GM23338 (cell line): ENCODE results near the gene MEOX2. TPM values are rescaled to one million over a fixed set of nuclear protein-coding genes. Genes with fewer than 3 reads are reported as not detected.
A peak's percentile ranks its signal among the peaks of the same experiment; 100 is the strongest.

Experiments used
- ATAC-seq: fragments of 200-7000 bp; cut with Tn5 transposase; 3 replicates; pipeline ENCODE4 v1.9.1; 2020
- DNase-seq: peaks from one replicate; pipeline ENCODE4 v3.0.0-alpha.2; 2015; ENCODE audit warnings: low spot score
- H2AFZ ChIP-seq: fragments of 200-600 bp; sonication (generic); 2 replicates; pipeline ENCODE4 v1.8.0; 2016; ENCODE audit warnings: antibody characterized with exemption, mild to moderate bottlenecking, moderate library complexity
- H3F3A ChIP-seq: fragments of 200-600 bp; sonication (generic); replicated peaks from 2 replicates; pipeline ENCODE4 v1.8.0; 2017; ENCODE audit warnings: antibody characterized with exemption, mixed run types, low read depth
- H3K27ac ChIP-seq: fragments of 200-600 bp; sonication (generic); 2 replicates; pipeline ENCODE4 v1.6.1; 2016; ENCODE audit warnings: low read depth
- H3K27me3 ChIP-seq: fragments of 200-600 bp; sonication (generic); 2 replicates; pipeline ENCODE4 v1.8.0; 2016; ENCODE audit warnings: mild to moderate bottlenecking, mixed run types, moderate library complexity; ENCODE audit not compliant: insufficient read depth
- H3K36me3 ChIP-seq: fragments of 200-600 bp; sonication (generic); 2 replicates; pipeline ENCODE4 v1.8.0; 2016; ENCODE audit warnings: mild to moderate bottlenecking; ENCODE audit not compliant: insufficient read depth
- H3K4me1 ChIP-seq: fragments of 200-600 bp; sonication (generic); 2 replicates; pipeline ENCODE4 v1.8.0; 2016; ENCODE audit warnings: mild to moderate bottlenecking, moderate library complexity; ENCODE audit not compliant: insufficient read depth
- H3K4me2 ChIP-seq: fragments of 200-600 bp; sonication (generic); 2 replicates; pipeline ENCODE4 v1.7.1; 2017; ENCODE audit warnings: mixed run types
- H3K4me3 ChIP-seq: fragments of 200-600 bp; sonication (generic); 2 replicates; pipeline ENCODE4 v1.6.1; 2016; ENCODE audit warnings: mixed run types
- H3K79me2 ChIP-seq: fragments of 200-600 bp; sonication (generic); replicated peaks from 2 replicates; pipeline ENCODE4 v1.8.0; 2017; ENCODE audit warnings: mild to moderate bottlenecking; ENCODE audit not compliant: insufficient read depth
- H3K9me2 ChIP-seq: fragments of 200-600 bp; sonication (generic); 2 replicates; pipeline ENCODE4 v1.8.0; 2017; ENCODE audit not compliant: insufficient read depth
- H4K20me1 ChIP-seq: fragments of 200-600 bp; sonication (generic); replicated peaks from 2 replicates; pipeline ENCODE4 v1.8.0; 2017; ENCODE audit warnings: mild to moderate bottlenecking; ENCODE audit not compliant: insufficient read depth
- H3K27ac Mint-ChIP-seq: 2 replicates; pipeline ENCODE4 v1.8.0; 2020; ENCODE audit warnings: inconsistent platforms, mild to moderate bottlenecking, moderate library complexity, mixed read lengths
- H3K27me3 Mint-ChIP-seq: 3 replicates; pipeline ENCODE4 v1.8.0; 2022; ENCODE audit warnings: low read depth, mild to moderate bottlenecking, moderate library complexity, mixed read lengths, inconsistent platforms; ENCODE audit not compliant: insufficient read depth, poor library complexity
- H3K36me3 Mint-ChIP-seq: 3 replicates; pipeline ENCODE4 v1.8.0; 2021; ENCODE audit warnings: low read depth, mild to moderate bottlenecking, inconsistent platforms, moderate library complexity, mixed read lengths
- H3K4me1 Mint-ChIP-seq: 3 replicates; pipeline ENCODE4 v1.8.0; 2020; ENCODE audit warnings: mild to moderate bottlenecking, inconsistent platforms, mixed read lengths
- H3K4me3 Mint-ChIP-seq: 3 replicates; pipeline ENCODE4 v1.8.0; 2021; ENCODE audit warnings: moderate library complexity, mild to moderate bottlenecking, inconsistent platforms, mixed read lengths
- H3K9me3 Mint-ChIP-seq: 3 replicates; pipeline ENCODE4 v1.8.0; 2020; ENCODE audit warnings: moderate library complexity, mild to moderate bottlenecking, inconsistent platforms, mixed read lengths
- CREB1 ChIP-seq: fragments of 250-450 bp; sonication (Bioruptor Pico); IDR thresholded peaks from 2 replicates; pipeline ENCODE4 v1.5.0; 2020; ENCODE audit warnings: low read depth, mild to moderate bottlenecking, moderate library complexity
- CTCF ChIP-seq, 2 experiments: fragments of 200-600 bp in 1 of 2; sonication (generic) in 1 of 2; conservative IDR thresholded peaks; 2 replicates each; pipeline versions ENCODE4 v1.5.1 to v1.6.1; 2016 to 2017; ENCODE audit warnings: antibody characterized with exemption in 2 of 2, low read depth in 2 of 2, mild to moderate bottlenecking in 2 of 2, moderate library complexity in 1 of 2
- EZH2 ChIP-seq: fragments of 200-600 bp; sonication (generic); IDR thresholded peaks from one replicate; pipeline ENCODE4 v1.8.0; 2017; ENCODE audit warnings: antibody characterized with exemption, mild to moderate bottlenecking, low read depth; ENCODE audit not compliant: unreplicated experiment
- EZH2phosphoT487 ChIP-seq: fragments of 200-600 bp; sonication (generic); IDR thresholded peaks from one replicate; pipeline ENCODE4 v1.8.1; 2018; ENCODE audit warnings: antibody characterized with exemption; ENCODE audit not compliant: unreplicated experiment
- NANOG ChIP-seq: IDR thresholded peaks from 2 replicates; pipeline ENCODE4 v1.6.1; 2016; ENCODE audit warnings: antibody characterized with exemption, borderline replicate concordance
- REST ChIP-seq: IDR thresholded peaks from one replicate; pipeline ENCODE4 v1.6.1; 2018; ENCODE audit warnings: antibody characterized with exemption; ENCODE audit not compliant: unreplicated experiment
- STAT1 ChIP-seq: IDR thresholded peaks from one replicate; pipeline ENCODE4 v1.6.1; 2016; ENCODE audit warnings: antibody characterized with exemption; ENCODE audit not compliant: unreplicated experiment
- ZNF114 ChIP-seq: fragments of 250-450 bp; sonication (Bioruptor Pico); IDR thresholded peaks from 2 replicates; pipeline ENCODE4 v1.5.0; 2020; ENCODE audit warnings: mild to moderate bottlenecking, moderate library complexity
- ZNF462 ChIP-seq: fragments of 250-450 bp; sonication (Bioruptor Pico); IDR thresholded peaks from 2 replicates; pipeline ENCODE4 v1.5.0; 2020; ENCODE audit warnings: mild to moderate bottlenecking, moderate library complexity
- long read RNA-seq: library from polyadenylated mRNA; unstranded; transcript quantifications from one replicate; pipeline ENCODE4 v2.0.0, GENCODE V29; 2020; ENCODE audit not compliant: unreplicated experiment
- polyA plus RNA-seq: library from polyadenylated mRNA; unstranded; fragments of >200 nt; fragmentation: Nextera tagmentation; extraction: Ambion mirVana; gene quantifications from 2 replicates; pipeline ENCODE4 v1.2.1, GENCODE V29; 2016
- total RNA-seq: library from RNA; depleted of rRNA; stranded (reverse); fragments of >200 nt; shearing (Covaris generic); gene quantifications from 2 replicates; pipeline ENCODE4 v1.2.3, GENCODE V29; 2014; rRNA removed

MEOX2 gene
- 1.2 and 2.1 TPM in 2 replicates for total RNA-seq
- polyA plus RNA-seq, result 0.42 and 0.50 TPM in 2 replicates
- long read RNA-seq, result 0 reads

GRCh38 chr7:15686295-15686956 is at the start of gene MEOX2:
Gene MEOX2 (minus strand): TSS chr7:15686683. CDS start chr7:15686402, 281 bp downstream.
- no peak within 1 kb of the TSS for H3K27ac Mint-ChIP-seq
- peak within 1 kb of the TSS; percentile 75 for H3K4me3 Mint-ChIP-seq
- H3K36me3 Mint-ChIP-seq, result no peaks in the 10 kb centered on the region
- peak within 1 kb of the TSS; percentile 65 for H3K4me3 ChIP-seq
- no peaks in the 10 kb centered on the region for H4K20me1 ChIP-seq
- H3K4me2 ChIP-seq, result peak within 1 kb of the TSS; percentile 75
- ATAC-seq (peak; percentile 58), DNase-seq (peak; percentile 63)
- H3K9me2 ChIP-seq, result no peaks in the 10 kb centered on the region
- H3K27me3 Mint-ChIP-seq, result peaks cover 50% of the 10 kb centered on the region
- no peaks in the 10 kb centered on the region for H3K36me3 ChIP-seq
- no peaks in the 10 kb centered on the region for H3K79me2 ChIP-seq
- H3K4me1 Mint-ChIP-seq, result peaks cover 32% of the 10 kb centered on the region
- TF ChIP-seq STAT1 (no peak), EZH2 (peak; percentile 52), CREB1 (CRISPR knock-in tag) (no peak)
- H3K4me1 ChIP-seq, result peaks cover 25% of the 10 kb centered on the region
- H3K27me3 ChIP-seq, result peaks cover 62% of the 10 kb centered on the region
- peaks cover 3% of the 10 kb centered on the region; the same call in 1 of the 2 replicates for H3F3A ChIP-seq
- peak within 1 kb of the TSS; percentile 95 for H2AFZ ChIP-seq
- no peaks in the 10 kb centered on the region for H3K9me3 Mint-ChIP-seq
- H3K27ac ChIP-seq, result no peak within 1 kb of the TSS

- H4K20me1 ChIP-seq, result no peaks in the 10 kb centered on the region
- H3K9me2 ChIP-seq, result no peaks in the 10 kb centered on the region
- no peaks in the 10 kb centered on the region for H3K79me2 ChIP-seq
- TF ChIP-seq NANOG, result no peak
- TF ChIP-seq CTCF (conservative IDR thresholded peaks at IDR 0.05; ENCODE audit: low read depth in 2 of 2), result no peak
- TF ChIP-seq REST, result no peak
- TF ChIP-seq ZNF462 (CRISPR knock-in tag), result no peak
- TF ChIP-seq EZH2phosphoT487, result no peak
- no peak for TF ChIP-seq ZNF114 (CRISPR knock-in tag)
- no peak overlapping the region for H2AFZ ChIP-seq
- peaks cover 13% of the 10 kb centered on the region for H3K4me1 ChIP-seq
- H3F3A ChIP-seq, result no peaks in the 10 kb centered on the region
- ATAC-seq (no peak), DNase-seq (no peak)
- no peak overlapping the region for H3K4me3 ChIP-seq
- no peak overlapping the region for H3K27ac Mint-ChIP-seq
- no peaks in the 10 kb centered on the region for H3K27me3 Mint-ChIP-seq
- peaks cover 10% of the 10 kb centered on the region; the same call in 2 of the 3 replicates for H3K4me1 Mint-ChIP-seq
- no peaks in the 10 kb centered on the region for H3K9me3 Mint-ChIP-seq
- no peak overlapping the region for H3K4me3 Mint-ChIP-seq
- no peak overlapping the region for H3K4me2 ChIP-seq
- no peaks in the 10 kb centered on the region for H3K36me3 ChIP-seq
- H3K36me3 Mint-ChIP-seq, result no peaks in the 10 kb centered on the region
- no peaks in the 10 kb centered on the region for H3K27me3 ChIP-seq
- no peak overlapping the region for H3K27ac ChIP-seq
Observed at GRCh38 chr7:15729746-15730145, 43.3 kb upstream of the MEOX2 start.
